ENCODE measurements around the gene MXRA5.
"Not testable (repeated sequence)": the region's sequence is repeated elsewhere in the genome, so short reads cannot be mapped to it uniquely, and the experiment has no call there.

DNA sequence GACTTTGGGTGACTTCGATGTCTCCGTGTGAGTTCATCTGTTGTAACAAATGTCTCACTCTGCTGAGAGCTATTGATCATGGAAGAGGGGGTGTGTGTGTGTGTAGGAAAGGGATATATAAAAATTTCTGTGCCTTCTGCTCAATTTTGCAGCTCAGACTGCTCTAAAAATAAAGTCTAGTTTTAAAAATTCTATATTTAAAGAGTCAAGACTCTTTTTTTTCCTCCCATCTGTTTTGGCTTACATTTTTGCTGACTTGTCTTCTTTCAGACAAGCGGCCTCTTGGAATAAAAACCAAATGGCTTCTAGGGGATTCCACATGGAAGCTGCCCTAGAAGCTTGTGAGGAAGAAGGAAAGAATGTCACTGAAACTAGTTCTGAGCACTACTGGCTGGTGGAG, 6.3 kb upstream of the MXRA5 start:
- TF ChIP-seq MAX (IDR thresholded peaks at IDR 0.05); CEBPB (IDR thresholded peaks at IDR 0.05; ENCODE audit: low read depth, low read length); RFX5 (IDR thresholded peaks at IDR 0.05; ENCODE audit: borderline replicate concordance, low read depth, low read length); EZH2 (IDR thresholded peaks at IDR 0.05; ENCODE audit: low read depth, low read length, severe bottlenecking); POLR2A (IDR thresholded peaks at IDR 0.05; ENCODE audit: control extremely low read depth in 1 of 2, low read depth in 2 of 2, low read length in 2 of 2); ATF3 (IDR thresholded peaks at IDR 0.05; ENCODE audit: insufficient read depth, low read depth, low read length); CTCF (IDR thresholded peaks at IDR 0.05; ENCODE audit: control extremely low read depth in 1 of 3, insufficient read depth in 1 of 3, low read depth in 1 of 3, low read length in 3 of 3); ZNF274 (IDR thresholded peaks at IDR 0.05; ENCODE audit: borderline replicate concordance, extremely low read depth, low read length); KDM1A (IDR thresholded peaks at IDR 0.05; ENCODE audit: borderline replicate concordance, low read length); NRF1 (IDR thresholded peaks at IDR 0.05; ENCODE audit: low read depth, low read length); SUZ12 (IDR thresholded peaks at IDR 0.05; ENCODE audit: low read length): not testable (repeated sequence)
